Pulmonary artery endothelial cell (primary cell): ENCODE measurements around the gene PCSK5. TPM values are rescaled to one million over a fixed set of nuclear protein-coding genes. Genes with fewer than 3 reads are reported as not detected.
A peak's percentile ranks its signal among the peaks of the same experiment; 100 is the strongest.
"Not testable (repeated sequence)": the region's sequence is repeated elsewhere in the genome, so short reads cannot be mapped to it uniquely, and the experiment has no call there.

Experiments
- DNase-seq: peaks from one replicate; pipeline ENCODE4 v3.0.0-alpha.2; 2011; ENCODE audit warnings: low read depth, low spot score
- total RNA-seq: library from RNA; depleted of rRNA; stranded (reverse); fragments of >200 nt; gene quantifications from 2 replicates; pipeline ENCODE4 v1.2.3, GENCODE V29; 2014

PCSK5 gene
- total RNA-seq, 1 donor from 2014 or later = 11.5 TPM

GRCh38 chr9:76307047-76307446 lies 416.6 kb downstream of the PCSK5 start:
- DNase-seq = not testable (repeated sequence)

- no peak for DNase-seq
Measured at GRCh38 chr9:76310577-76310976, 420.1 kb downstream of the PCSK5 start.

GRCh38 chr9:76310991-76311390 lies 420.5 kb downstream of the PCSK5 start:
- no peak for DNase-seq

DNA sequence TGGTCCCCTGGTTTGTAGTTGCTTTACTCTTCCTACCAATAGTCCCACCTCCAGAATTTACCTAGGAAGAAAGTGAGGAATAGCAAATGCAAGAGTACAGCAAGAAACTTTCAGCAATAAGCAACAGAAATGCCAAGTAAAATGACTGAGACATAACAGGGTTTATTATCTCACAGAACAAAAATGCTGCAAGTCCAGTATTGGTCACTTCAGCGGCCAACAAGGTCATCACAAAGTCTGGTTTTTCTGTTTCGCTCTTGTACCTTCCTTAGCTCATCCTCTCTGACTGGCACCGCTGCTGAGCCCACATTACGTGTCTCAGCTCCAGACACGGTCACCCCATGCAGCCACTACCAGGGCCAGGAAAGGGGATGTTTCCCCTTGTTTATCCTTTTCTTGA lies 421.1 kb downstream of the PCSK5 start:
- no peak for DNase-seq

GRCh38 chr9:76313771-76314170 lies 423.3 kb downstream of the PCSK5 start:
- no peak for DNase-seq

DNA sequence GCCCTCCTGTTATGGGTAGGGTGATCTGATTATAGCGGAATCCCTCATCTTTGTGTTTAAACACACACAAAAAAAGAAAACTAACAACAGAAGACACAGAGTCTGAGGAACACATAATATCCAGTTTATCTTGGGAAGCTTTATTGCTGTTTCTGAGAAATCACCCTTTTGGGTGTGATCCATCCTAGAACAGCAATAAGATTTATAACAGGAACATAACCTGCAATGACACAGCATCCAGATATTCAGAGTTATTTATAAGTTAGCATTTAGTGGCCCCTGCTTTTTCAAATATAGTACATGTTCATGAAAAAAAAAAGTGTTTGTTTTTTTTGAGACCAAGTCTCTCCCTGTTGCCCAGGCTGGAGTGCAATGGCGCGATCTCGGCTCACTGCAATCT lies 423.8 kb downstream of the PCSK5 start:
- no peak for DNase-seq

GRCh38 chr9:76316069-76316468 lies 425.6 kb downstream of the PCSK5 start:
- no peak for DNase-seq

DNA sequence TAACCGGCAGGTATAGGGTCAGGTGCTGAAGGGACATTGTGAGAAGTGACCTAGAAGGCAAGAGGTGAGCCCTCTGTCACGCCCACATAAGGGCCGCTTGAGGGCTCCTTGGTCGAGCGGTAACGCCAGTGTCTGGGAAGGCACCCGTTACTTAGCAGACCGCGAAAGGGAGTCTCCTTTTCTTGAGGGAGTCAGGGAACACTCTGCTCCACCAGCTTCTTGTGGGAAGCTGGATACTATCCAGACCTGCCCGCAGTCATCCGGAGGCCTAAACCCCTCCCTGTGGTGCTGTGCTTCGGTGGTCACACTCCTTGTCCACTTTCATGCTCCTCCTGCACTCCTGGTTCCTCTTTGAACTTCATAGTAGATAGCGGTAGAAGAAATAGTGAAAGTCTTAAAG lies 429.0 kb downstream of the PCSK5 start:
- DNase-seq = not testable (repeated sequence)

- peak; percentile 59 for DNase-seq
Measured at GRCh38 chr9:76321195-76321828, 430.8 kb downstream of the PCSK5 start.

DNA sequence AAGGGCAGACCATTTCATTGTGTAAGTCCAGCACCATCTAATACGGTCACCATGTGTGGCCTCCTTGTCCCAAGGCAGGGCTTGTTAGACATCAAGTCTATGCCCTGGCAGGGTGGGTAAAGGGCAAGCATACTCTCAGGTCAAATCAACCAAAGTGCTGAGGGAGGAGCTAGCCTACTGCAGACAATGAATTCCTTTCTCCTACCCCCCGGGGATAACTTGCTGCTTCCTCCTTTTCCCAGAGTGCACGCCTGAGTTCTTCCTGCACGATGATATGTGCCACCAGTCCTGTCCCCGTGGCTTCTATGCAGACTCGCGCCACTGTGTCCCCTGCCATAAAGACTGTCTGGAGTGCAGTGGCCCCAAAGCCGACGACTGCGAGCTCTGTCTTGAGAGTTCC lies 432.3 kb downstream of the PCSK5 start:
- no peak for DNase-seq

DNA sequence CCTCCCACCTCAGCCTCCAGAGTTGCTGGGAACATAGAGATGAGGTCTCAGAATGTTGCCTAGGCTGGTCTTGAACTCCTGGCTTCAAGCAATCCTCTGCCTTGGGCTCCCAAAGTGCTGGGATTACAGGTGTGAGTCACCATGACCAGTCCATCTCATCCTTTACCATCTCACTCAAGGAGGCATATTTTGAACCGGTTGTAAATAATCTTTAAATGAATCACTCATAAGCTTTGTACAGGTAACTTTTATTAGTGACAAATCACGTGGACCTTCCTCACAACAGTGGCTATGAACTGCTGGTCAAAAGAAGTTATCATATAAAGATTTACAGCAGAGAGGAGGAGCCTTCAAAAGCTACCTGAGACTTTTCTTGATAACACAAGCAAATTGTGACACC lies 433.0 kb downstream of the PCSK5 start:
- no peak for DNase-seq

DNA sequence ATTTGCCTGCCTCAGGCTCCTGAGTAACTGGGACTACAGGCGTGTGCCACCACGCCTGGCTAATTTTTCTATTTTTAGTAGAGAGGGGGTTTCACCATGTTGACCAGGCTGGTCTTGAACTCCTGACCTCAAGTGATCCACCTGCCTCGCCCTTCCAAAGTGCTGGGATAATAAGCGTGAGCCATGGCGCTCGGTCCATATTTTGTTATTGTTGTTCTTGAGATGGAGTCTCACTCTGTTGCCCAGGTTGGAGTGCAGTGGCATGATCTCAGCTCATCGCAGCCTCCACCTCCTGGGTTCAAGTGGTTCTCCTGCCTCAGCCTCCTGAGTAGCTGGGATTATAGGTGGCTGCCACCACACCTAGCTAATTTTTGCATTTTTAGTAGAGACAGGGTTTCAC lies 433.6 kb downstream of the PCSK5 start:
- not testable (repeated sequence) for DNase-seq

DNA sequence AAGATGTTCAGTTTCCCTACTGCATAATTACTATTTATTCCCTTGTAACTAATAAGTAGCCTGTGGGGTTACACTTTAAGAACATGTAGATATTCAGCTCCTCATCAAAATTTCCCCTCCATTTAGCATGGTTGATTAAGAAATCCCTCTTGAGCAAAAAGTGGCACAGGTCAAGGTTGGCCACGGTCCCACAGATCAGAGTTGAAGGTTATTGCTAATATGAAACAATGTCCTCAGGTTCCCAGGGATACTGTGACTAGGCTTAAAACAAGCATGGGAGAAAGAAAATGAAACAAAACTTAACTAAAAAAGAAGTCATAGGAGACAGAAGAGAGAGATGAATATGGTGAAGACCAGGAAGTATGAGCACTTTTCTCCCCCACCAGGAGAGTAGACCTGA lies 439.6 kb downstream of the PCSK5 start:
- DNase-seq = no peak

- DNase-seq = no peak
Measured at GRCh38 chr9:76333388-76333787, 442.9 kb downstream of the PCSK5 start.

DNA sequence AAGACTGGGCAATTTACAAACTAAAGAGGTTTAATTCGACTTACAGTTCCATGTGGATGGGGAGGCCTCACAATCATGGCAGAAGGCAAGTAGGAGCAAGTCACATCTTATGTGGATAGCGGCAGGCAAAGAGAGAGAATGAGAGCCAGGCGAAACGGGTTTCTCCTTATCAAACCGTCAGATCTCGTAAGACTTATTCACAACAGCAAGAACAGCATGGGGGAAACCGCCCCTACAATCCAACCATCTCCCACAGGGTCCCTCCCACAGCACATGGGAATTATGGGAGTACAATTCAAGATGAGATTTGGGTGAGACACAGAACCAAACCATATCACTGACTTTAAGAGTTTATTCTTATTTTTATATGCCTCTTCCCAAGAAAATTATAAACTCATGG lies 443.5 kb downstream of the PCSK5 start:
- DNase-seq = no peak

DNA sequence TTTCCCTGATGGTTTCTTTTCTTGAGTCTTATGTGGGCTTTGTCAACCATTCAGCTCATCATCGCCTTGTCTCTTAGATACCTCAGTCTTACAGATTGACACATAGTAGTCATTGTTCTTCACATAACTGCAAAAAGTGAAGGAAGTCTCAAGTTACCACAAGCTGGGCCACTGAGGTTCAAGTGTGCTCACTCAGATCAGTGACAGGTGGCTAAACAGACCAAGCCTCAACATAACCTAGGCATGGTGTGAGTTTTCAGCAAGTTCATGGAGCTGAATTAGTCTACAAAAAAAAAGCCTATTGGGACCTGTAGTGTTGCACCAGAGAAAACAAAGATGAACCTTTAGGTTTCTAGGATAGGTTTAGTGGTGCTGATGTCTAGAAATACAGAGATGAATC lies 445.6 kb downstream of the PCSK5 start:
- DNase-seq = no peak

GRCh38 chr9:76338418-76338817 lies 447.9 kb downstream of the PCSK5 start:
- DNase-seq = no peak

GRCh38 chr9:76341616-76342015 lies 451.1 kb downstream of the PCSK5 start:
- no peak for DNase-seq

GRCh38 chr9:76342201-76342600 lies 451.7 kb downstream of the PCSK5 start:
- DNase-seq = no peak

GRCh38 chr9:76342858-76343257 lies 452.4 kb downstream of the PCSK5 start:
- DNase-seq = no peak

- no peak for DNase-seq
Measured at GRCh38 chr9:76349865-76350264, 459.4 kb downstream of the PCSK5 start.

DNA sequence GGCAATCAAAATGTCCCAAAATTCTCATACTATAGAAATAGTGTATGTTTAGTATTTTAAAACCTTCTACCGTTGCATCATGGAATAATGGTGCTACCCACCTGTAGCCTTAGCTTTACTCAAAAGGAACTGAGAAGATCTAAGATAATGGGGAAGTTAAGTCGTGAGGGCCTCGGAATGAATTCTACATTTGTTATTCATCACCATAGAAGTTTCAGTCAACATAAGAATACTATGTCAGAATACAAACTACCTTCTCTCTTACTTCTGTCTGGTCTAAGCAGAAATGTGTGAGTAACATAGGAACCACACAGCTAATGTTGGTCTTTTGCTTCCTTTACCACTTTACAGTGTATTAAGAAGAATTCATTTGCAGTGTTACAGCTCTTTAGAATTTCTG lies 460.5 kb downstream of the PCSK5 start:
- no peak for DNase-seq

DNA sequence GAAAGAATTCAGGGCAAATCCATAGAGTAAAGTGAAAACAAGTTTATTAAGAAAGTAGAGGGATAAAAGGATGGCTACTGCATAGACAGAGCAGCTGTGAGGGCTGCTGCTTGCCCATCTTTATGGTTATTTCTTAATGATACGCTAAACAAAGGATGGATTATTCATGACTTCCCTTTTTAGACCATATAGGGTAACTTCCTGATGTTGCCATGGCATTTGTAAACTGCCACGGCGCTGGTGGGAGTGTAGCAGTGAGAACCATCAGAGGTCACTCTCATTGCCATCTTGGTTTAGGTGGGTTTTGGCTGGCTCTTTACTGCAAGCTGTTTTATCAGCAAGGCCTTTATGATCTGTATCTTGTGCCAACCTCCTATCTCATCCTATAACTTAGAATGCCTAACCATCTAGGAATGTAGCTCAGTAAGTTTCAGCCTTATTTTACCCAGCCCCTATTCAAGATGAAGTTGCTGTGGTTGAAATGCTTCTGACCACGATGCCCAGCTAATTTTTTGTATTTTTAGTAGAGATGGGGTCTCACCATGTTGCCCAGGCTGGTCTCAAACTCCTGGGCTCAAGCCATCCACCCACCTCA lies 461.6 kb downstream of the PCSK5 start:
- DNase-seq = no peak

GRCh38 chr9:76353280-76353679 lies 462.8 kb downstream of the PCSK5 start:
- no peak for DNase-seq
